HUES48 (cell line): ENCODE data around the gene KDM2B.

Experiments
- H3K27ac ChIP-seq: one replicate; pipeline ENCODE4 v1.7.0; 2013; ENCODE audit warnings: low read depth, low read length, inconsistent platforms
- H3K27me3 ChIP-seq: 2 replicates; pipeline ENCODE4 v1.6.1; 2013; ENCODE audit warnings: mild to moderate bottlenecking, low read length; ENCODE audit not compliant: control insufficient read depth, insufficient read depth
- H3K36me3 ChIP-seq: 2 replicates; pipeline ENCODE4 v1.6.1; 2013; ENCODE audit warnings: low read length; ENCODE audit not compliant: control insufficient read depth, insufficient read depth
- H3K4me1 ChIP-seq: 2 replicates; pipeline ENCODE4 v1.6.1; 2013; ENCODE audit warnings: mild to moderate bottlenecking, low read length; ENCODE audit not compliant: control insufficient read depth, insufficient read depth
- H3K4me3 ChIP-seq: 2 replicates; pipeline ENCODE4 v1.5.1; 2013; ENCODE audit warnings: mild to moderate bottlenecking, low read depth, low read length
- H3K9ac ChIP-seq: 2 replicates; pipeline ENCODE4 v1.6.1; 2013; ENCODE audit warnings: mild to moderate bottlenecking, low read depth, low read length, moderate library complexity
- H3K9me3 ChIP-seq: 2 replicates; pipeline ENCODE4 v1.6.1; 2013; ENCODE audit warnings: low read length; ENCODE audit not compliant: control insufficient read depth, insufficient read depth

Gene KDM2B

GRCh38 chr12:121580959-121581685 lies at the start of gene KDM2B:
TSS of gene KDM2B (minus strand) at chr12:121581023. CDS start at chr12:121580911, 112 bp downstream.
- Histone ChIP-seq H3K4me3 (peak within 1 kb of the TSS; percentile 89), H3K36me3 (peaks cover 6% of the 10 kb centered on the region; the same call in 1 of the 2 replicates), H3K9ac (peak within 1 kb of the TSS; percentile 97), H3K4me1 (peaks cover 37% of the 10 kb centered on the region), H3K27ac (peak within 1 kb of the TSS; percentile 96), H3K9me3 (no peaks in the 10 kb centered on the region), H3K27me3 (no peaks in the 10 kb centered on the region)

- Histone ChIP-seq H3K27ac (peak overlapping the region; percentile 87), H3K36me3 (peaks cover 13% of the 10 kb centered on the region; the same call in 1 of the 2 replicates), H3K9me3 (no peaks in the 10 kb centered on the region), H3K27me3 (no peaks in the 10 kb centered on the region), H3K4me3 (peak overlapping the region; percentile 85; the same call in 1 of the 2 replicates), H3K4me1 (peaks cover 42% of the 10 kb centered on the region), H3K9ac (no peak overlapping the region)
These were observed 47.7 kb upstream of the KDM2B start for GRCh38 chr12:121628536-121628935.

DNA sequence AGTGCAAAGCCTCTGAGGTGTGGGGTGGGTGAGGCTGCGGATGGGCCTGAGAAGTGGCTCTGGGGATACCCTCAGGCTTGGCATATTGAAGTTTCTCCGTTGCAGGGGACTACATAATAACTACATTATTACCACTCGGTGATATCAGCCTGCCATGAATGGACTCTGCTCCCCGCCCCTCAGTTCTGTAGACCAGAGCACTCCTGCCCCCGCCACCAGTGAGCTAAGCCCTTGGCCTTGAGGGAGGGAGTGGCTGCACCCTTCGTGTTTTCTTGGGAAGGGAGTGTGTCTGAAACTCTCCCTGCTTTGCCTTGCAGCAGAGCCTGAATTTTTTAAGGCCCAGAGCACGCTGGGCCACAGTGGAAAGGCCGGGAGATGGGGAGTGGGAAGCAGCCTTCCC lies 47.2 kb upstream of the KDM2B start:
- H3K4me3 ChIP-seq: peak overlapping the region; percentile 85
- peaks cover 38% of the 10 kb centered on the region for H3K4me1 ChIP-seq
- peaks cover 13% of the 10 kb centered on the region; the same call in 1 of the 2 replicates for H3K36me3 ChIP-seq

DNA sequence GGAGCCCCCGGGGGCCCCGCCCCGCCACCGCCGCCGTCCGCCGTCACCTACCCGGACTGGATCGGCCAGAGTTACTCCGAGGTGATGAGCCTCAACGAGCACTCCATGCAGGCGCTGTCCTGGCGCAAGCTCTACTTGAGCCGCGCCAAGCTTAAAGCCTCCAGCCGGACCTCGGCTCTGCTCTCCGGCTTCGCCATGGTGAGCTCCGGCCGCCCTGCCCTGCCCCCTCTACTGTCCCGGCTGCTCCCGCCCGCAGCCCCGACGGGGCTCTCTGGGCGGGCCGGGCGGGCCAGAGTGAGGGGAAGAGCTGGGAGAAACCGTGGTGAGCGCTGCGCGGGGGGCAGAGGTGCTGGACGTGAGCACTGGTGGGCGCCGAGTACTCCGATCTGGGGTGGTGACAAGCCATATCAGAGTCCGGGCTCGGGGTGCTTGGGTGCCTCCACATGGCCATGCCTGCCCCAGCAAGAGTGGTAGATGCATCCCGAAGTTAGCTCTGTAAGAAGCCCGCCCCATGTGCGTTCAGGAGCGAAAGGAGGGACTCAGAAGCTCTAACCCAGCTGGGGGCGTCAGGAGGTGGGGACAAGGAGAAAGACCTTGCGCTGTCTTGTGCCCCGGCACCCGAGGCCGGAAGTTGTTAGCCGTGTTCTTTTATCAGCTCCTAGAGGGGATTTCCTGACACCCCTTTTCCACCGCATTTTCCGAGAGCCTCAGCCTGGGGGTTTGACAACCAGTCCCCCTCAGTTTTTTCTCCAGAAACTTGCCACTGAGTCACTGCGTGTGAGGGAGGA lies 46.2 kb upstream of the KDM2B start:
- H3K9me3 ChIP-seq: no peaks in the 10 kb centered on the region
- H3K36me3 ChIP-seq: peaks cover 13% of the 10 kb centered on the region; the same call in 1 of the 2 replicates
- peak overlapping the region; percentile 61 for H3K9ac ChIP-seq
- H3K27me3 ChIP-seq: no peaks in the 10 kb centered on the region
- H3K4me3 ChIP-seq: peak overlapping the region; percentile 85
- peak overlapping the region; percentile 87 for H3K27ac ChIP-seq
- peaks cover 28% of the 10 kb centered on the region for H3K4me1 ChIP-seq

More for the DNA sequence above, 47.2 kb upstream of the KDM2B start:
- H3K27me3 ChIP-seq: no peaks in the 10 kb centered on the region
- H3K27ac ChIP-seq: peak overlapping the region; percentile 87
- 0 out of 2 replicates have a peak overlapping the region, but pooled peaks have one; percentile 14 for H3K9ac ChIP-seq
- no peaks in the 10 kb centered on the region for H3K9me3 ChIP-seq

GRCh38 chr12:121626087-121626852 lies 45.4 kb upstream of the KDM2B start, which contains the start of gene ORAI1:
TSS of gene ORAI1 (plus strand) at chr12:121626530.
- 0 out of 2 replicates have a peak, but pooled peaks cover 11% of the 10 kb centered on the region for H3K36me3 ChIP-seq
- H3K27me3 ChIP-seq: no peaks in the 10 kb centered on the region
- peaks cover 25% of the 10 kb centered on the region for H3K4me1 ChIP-seq
- no peaks in the 10 kb centered on the region for H3K9me3 ChIP-seq
- peak within 1 kb of the TSS; percentile 87 for H3K27ac ChIP-seq
- peak within 1 kb of the TSS; percentile 61 for H3K9ac ChIP-seq
- peak within 1 kb of the TSS; percentile 85 for H3K4me3 ChIP-seq

DNA sequence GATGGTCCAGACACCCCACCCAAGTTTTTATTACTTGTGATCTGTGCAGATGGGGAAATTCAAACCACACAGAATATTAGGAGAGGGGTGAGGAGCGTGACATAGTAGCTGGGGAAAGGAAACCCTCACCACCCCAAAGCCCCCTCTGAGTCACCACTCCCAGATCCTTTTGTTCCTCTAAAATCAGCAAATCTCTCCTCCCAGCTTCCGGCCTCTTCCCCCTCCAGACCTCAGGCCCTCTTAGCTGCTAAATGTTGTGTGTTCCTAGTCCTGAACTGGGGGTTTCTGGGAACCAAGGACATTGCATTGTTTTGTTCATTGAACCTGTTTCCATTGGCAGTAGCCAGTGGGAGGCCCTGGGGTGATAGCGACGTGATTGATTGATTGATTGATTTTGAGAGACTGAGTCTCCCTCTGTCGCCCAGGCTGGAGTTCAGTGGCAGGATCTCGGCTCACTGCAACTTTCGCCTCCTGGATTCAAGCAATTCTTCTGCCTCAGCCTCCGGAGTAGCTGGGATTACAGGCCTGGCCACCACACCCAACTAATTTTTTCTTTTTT lies 39.6 kb upstream of the KDM2B start:
- no peaks in the 10 kb centered on the region for H3K36me3 ChIP-seq
- H3K4me3 ChIP-seq: no peak overlapping the region
- peak overlapping the region; percentile 88 for H3K27ac ChIP-seq
- H3K9me3 ChIP-seq: no peaks in the 10 kb centered on the region
- no peak overlapping the region for H3K9ac ChIP-seq
- H3K27me3 ChIP-seq: no peaks in the 10 kb centered on the region
- peaks cover 9% of the 10 kb centered on the region for H3K4me1 ChIP-seq

- no peaks in the 10 kb centered on the region for H3K36me3 ChIP-seq
These were observed 37.9 kb upstream of the KDM2B start for GRCh38 chr12:121618659-121619233.

GRCh38 chr12:121614872-121615467 lies 34.1 kb upstream of the KDM2B start:
- Histone ChIP-seq H3K4me1 (peaks cover 1% of the 10 kb centered on the region; the same call in 1 of the 2 replicates), H3K4me3 (no peak overlapping the region), H3K27me3 (no peaks in the 10 kb centered on the region), H3K36me3 (no peaks in the 10 kb centered on the region), H3K9ac (no peak overlapping the region), H3K27ac (no peak overlapping the region), H3K9me3 (no peaks in the 10 kb centered on the region)

More at GRCh38 chr12:121618659-121619233, 37.9 kb upstream of the KDM2B start:
- Histone ChIP-seq H3K27me3 (no peaks in the 10 kb centered on the region), H3K9me3 (no peaks in the 10 kb centered on the region), H3K4me3 (no peak overlapping the region), H3K4me1 (peaks cover 4% of the 10 kb centered on the region; the same call in 1 of the 2 replicates), H3K27ac (no peak overlapping the region), H3K9ac (no peak overlapping the region)

DNA sequence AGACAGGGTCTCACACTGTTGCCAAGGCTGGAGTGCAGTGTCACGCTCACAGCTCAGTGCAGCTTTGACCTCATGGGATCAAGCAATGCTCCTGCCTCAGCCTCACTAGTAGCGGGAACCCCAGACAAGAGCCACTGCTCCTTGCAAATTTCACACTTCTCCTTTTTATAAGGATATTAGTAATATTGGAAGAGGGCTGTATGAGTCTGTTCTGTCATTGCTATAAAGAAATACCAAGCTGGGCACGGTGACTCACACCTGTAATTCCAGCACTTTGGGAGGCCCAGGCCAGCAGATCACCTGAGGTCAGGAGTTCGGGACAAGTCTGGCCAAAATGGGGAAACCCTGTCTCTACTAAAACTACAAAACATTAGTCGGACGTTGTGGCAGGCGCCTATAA lies 32.6 kb upstream of the KDM2B start:
- no peak overlapping the region for H3K9ac ChIP-seq
- no peaks in the 10 kb centered on the region for H3K36me3 ChIP-seq
- no peaks in the 10 kb centered on the region for H3K27me3 ChIP-seq
- no peaks in the 10 kb centered on the region for H3K9me3 ChIP-seq
- no peak overlapping the region for H3K27ac ChIP-seq
- no peaks in the 10 kb centered on the region; the same call in 1 of the 2 replicates for H3K4me1 ChIP-seq
- no peak overlapping the region for H3K4me3 ChIP-seq

- no peaks in the 10 kb centered on the region for H3K9me3 ChIP-seq
- H3K36me3 ChIP-seq: no peaks in the 10 kb centered on the region
- no peak overlapping the region for H3K4me3 ChIP-seq
- H3K27ac ChIP-seq: no peak overlapping the region
- no peaks in the 10 kb centered on the region; the same call in 1 of the 2 replicates for H3K4me1 ChIP-seq
- no peaks in the 10 kb centered on the region for H3K27me3 ChIP-seq
- H3K9ac ChIP-seq: no peak overlapping the region
These were observed 30.5 kb upstream of the KDM2B start for GRCh38 chr12:121611306-121611705.
